Measurements from ENCODE around the gene DOK6.

Gene DOK6

GRCh38 chr18:69444221-69444620 lies 43.5 kb downstream of the DOK6 start:
- no peak for DNase-seq

- DNase-seq: no peak
Measured at GRCh38 chr18:69447886-69448285, 47.2 kb downstream of the DOK6 start.

- DNase-seq: no peak
Measured at GRCh38 chr18:69455125-69455524, 54.4 kb downstream of the DOK6 start.

- DNase-seq: no peak
Measured at GRCh38 chr18:69469444-69469919, 68.8 kb downstream of the DOK6 start.

GRCh38 chr18:69480460-69480859 lies 79.8 kb downstream of the DOK6 start:
- DNase-seq: no peak

- DNase-seq: no peak
Measured at GRCh38 chr18:69483574-69483973, 82.9 kb downstream of the DOK6 start.

GRCh38 chr18:69484699-69485396 lies 84.2 kb downstream of the DOK6 start:
- no peak for DNase-seq

- no peak for DNase-seq
Measured at GRCh38 chr18:69487488-69488394, 87.1 kb downstream of the DOK6 start.

GRCh38 chr18:69490072-69490471 lies 89.4 kb downstream of the DOK6 start:
- DNase-seq: no peak

GRCh38 chr18:69490813-69491212 lies 90.1 kb downstream of the DOK6 start:
- DNase-seq: no peak

GRCh38 chr18:69491576-69491975 lies 90.9 kb downstream of the DOK6 start:
- no peak for DNase-seq

GRCh38 chr18:69492861-69493260 lies 92.2 kb downstream of the DOK6 start:
- no peak for DNase-seq

GRCh38 chr18:69494841-69495240 lies 94.2 kb downstream of the DOK6 start:
- no peak for DNase-seq

GRCh38 chr18:69495338-69495737 lies 94.7 kb downstream of the DOK6 start:
- no peak for DNase-seq

- no peak for DNase-seq
Measured at GRCh38 chr18:69495841-69496533, 95.3 kb downstream of the DOK6 start.

- no peak for DNase-seq
Measured at GRCh38 chr18:69518989-69519388, 118.3 kb downstream of the DOK6 start.

GRCh38 chr18:69523582-69523981 lies 122.9 kb downstream of the DOK6 start:
- no peak for DNase-seq

GRCh38 chr18:69528435-69528834 lies 127.7 kb downstream of the DOK6 start:
- no peak for DNase-seq

GRCh38 chr18:69529151-69529550 lies 128.5 kb downstream of the DOK6 start:
- no peak for DNase-seq

- DNase-seq: no peak
Measured at GRCh38 chr18:69531973-69532372, 131.3 kb downstream of the DOK6 start.

GRCh38 chr18:69537183-69537582 lies 136.5 kb downstream of the DOK6 start:
- no peak for DNase-seq

GRCh38 chr18:69538849-69539248 lies 138.2 kb downstream of the DOK6 start:
- no peak for DNase-seq

- no peak for DNase-seq
Measured at GRCh38 chr18:69539404-69539803, 138.7 kb downstream of the DOK6 start.

- no peak for DNase-seq
Measured at GRCh38 chr18:69556228-69556627, 155.5 kb downstream of the DOK6 start.
